Tibial nerve (tissue), 4 donors: Measurements from ENCODE around the gene TRIM66.

Source experiments
- EP300 ChIP-seq, 2 donors: sonication (generic); formaldehyde crosslinking; IDR thresholded peaks; one replicate each; pipeline ENCODE4 v1.6.1; 2017; ENCODE audit warnings: antibody characterized with exemption in 2 of 2, mild to moderate bottlenecking in 1 of 2
- POLR2A ChIP-seq, 2 donors: fragments of 450-650 bp; IDR thresholded peaks; one replicate each; pipeline ENCODE4 v1.6.1; 2017; ENCODE audit warnings: antibody characterized with exemption in 2 of 2, mild to moderate bottlenecking in 2 of 2, moderate library complexity in 2 of 2
- TF ChIP-seq, protein P1 (sequence below), 5 experiments: fragments of 200-600 bp in 3 of 5; fragments of 450-650 bp in 2 of 5; sonication (generic) in 3 of 5; IDR thresholded peaks; one replicate each; pipeline ENCODE4 v1.5.1; 2016 to 2019; ENCODE audit warnings: antibody characterized with exemption in 5 of 5, mild to moderate bottlenecking in 3 of 5, moderate library complexity in 2 of 5

DNA sequence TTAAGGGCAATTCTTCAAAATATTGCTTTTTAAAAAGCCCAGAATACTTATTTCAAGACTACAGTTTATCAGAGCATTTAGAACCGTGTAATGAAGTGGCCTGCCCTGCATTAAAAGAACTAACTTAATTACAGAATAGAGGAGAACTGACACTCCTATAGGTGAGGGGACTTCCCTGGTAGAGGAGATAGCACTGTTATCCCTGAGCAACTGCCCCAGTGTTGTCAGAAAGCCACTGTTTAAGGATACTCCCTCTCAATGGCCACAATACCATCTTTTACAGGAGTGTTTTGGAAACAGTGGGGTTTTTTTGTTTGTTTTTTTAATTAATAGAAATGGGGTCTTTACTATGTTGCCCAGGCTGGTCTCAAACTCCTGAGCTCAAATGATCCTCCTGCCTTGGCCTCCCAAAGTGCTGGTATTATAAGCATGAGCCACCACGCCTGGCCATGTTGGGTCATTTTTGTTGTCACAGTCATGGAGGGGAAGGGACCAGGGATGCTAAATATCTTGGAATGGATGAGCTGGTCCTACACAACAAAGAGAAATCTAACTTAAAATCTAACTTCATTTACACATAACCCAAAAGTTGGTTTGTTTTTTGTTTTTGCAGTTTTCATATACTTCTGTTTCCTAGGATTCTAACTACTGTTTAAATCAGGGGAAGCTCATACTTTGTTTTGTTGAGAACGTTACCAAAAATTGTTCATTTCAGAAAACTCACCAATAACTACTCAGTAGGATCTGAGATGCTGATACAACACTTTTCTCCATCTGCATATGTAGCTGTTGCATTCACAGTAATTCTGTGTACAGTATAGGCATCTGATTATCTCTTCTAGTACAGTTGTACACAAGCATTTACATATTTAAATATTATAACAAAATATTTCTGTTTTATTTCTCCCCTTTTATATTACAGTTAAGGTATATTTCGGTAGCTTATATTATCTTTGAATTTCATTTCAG, 8.2 kb upstream of the TRIM66 start:
- TF ChIP-seq, protein P1, sequence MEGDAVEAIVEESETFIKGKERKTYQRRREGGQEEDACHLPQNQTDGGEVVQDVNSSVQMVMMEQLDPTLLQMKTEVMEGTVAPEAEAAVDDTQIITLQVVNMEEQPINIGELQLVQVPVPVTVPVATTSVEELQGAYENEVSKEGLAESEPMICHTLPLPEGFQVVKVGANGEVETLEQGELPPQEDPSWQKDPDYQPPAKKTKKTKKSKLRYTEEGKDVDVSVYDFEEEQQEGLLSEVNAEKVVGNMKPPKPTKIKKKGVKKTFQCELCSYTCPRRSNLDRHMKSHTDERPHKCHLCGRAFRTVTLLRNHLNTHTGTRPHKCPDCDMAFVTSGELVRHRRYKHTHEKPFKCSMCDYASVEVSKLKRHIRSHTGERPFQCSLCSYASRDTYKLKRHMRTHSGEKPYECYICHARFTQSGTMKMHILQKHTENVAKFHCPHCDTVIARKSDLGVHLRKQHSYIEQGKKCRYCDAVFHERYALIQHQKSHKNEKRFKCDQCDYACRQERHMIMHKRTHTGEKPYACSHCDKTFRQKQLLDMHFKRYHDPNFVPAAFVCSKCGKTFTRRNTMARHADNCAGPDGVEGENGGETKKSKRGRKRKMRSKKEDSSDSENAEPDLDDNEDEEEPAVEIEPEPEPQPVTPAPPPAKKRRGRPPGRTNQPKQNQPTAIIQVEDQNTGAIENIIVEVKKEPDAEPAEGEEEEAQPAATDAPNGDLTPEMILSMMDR (IDR thresholded peaks at IDR 0.05) = no peak
- no peak for TF ChIP-seq EP300 (IDR thresholded peaks at IDR 0.05)
- TF ChIP-seq POLR2A (IDR thresholded peaks at IDR 0.05) = no peak
